Ishikawa (cell line): Measurements from ENCODE around the gene MS4A7.

ENCODE experiments used
- EGR1 ChIP-seq: IDR thresholded peaks from 2 replicates; pipeline ENCODE4 v1.6.1; 2012
- EP300 ChIP-seq: IDR thresholded peaks from 2 replicates; pipeline ENCODE4 v1.6.1; 2012; ENCODE audit warnings: borderline replicate concordance
- MAX ChIP-seq: IDR thresholded peaks from 2 replicates; pipeline ENCODE4 v1.6.1; 2012
- NFIC ChIP-seq: IDR thresholded peaks from 2 replicates; pipeline ENCODE4 v1.6.1; 2012
- RAD21 ChIP-seq: IDR thresholded peaks from 2 replicates; pipeline ENCODE4 v1.6.1; 2012; ENCODE audit warnings: low read depth
- REST ChIP-seq: IDR thresholded peaks from 2 replicates; pipeline ENCODE4 v1.6.1; 2012; ENCODE audit warnings: low read depth, mild to moderate bottlenecking
- YY1 ChIP-seq: IDR thresholded peaks from 2 replicates; pipeline ENCODE4 v1.6.1; 2012; ENCODE audit warnings: low read depth

GRCh38 chr11:60431251-60431650 is 52.9 kb downstream of the MS4A7 start:
- TF ChIP-seq MAX (no peak), EP300 (no peak), NFIC (no peak), REST (no peak), EGR1 (no peak), YY1 (no peak), RAD21 (no peak)
